Neuronal stem cell (in vitro differentiated cells): ENCODE measurements around the gene DPP6.
A peak's percentile ranks its signal among the peaks of the same experiment; 100 is the strongest.

Experiments
- DNase-seq: peaks from one replicate; pipeline ENCODE4 v3.0.0-alpha.2; 2013; ENCODE audit warnings: low spot score
- H2AFZ ChIP-seq: one replicate; pipeline ENCODE4 v1.6.1; 2013; ENCODE audit warnings: mild to moderate bottlenecking, low read length, inconsistent platforms
- H2AK5ac ChIP-seq: 2 replicates; pipeline ENCODE4 v1.6.1; 2013; ENCODE audit warnings: low read depth, mild to moderate bottlenecking, inconsistent platforms, low read length, moderate library complexity, mixed read lengths
- H2BK120ac ChIP-seq: 2 replicates; pipeline ENCODE4 v1.6.1; 2013; ENCODE audit warnings: low read depth, mild to moderate bottlenecking, inconsistent platforms, low read length, moderate library complexity, mixed read lengths
- H2BK12ac ChIP-seq: one replicate; pipeline ENCODE4 v1.6.1; 2013; ENCODE audit warnings: low read length, inconsistent platforms
- H2BK15ac ChIP-seq: 2 replicates; pipeline ENCODE4 v1.6.1; 2013; ENCODE audit warnings: mild to moderate bottlenecking, low read length, inconsistent platforms, mixed read lengths
- H2BK5ac ChIP-seq: one replicate; pipeline ENCODE4 v1.6.1; 2013; ENCODE audit warnings: inconsistent platforms, mild to moderate bottlenecking, low read length, moderate library complexity
- H3K14ac ChIP-seq: one replicate; pipeline ENCODE4 v1.6.1; 2013; ENCODE audit warnings: low read length, inconsistent platforms
- H3K18ac ChIP-seq: 2 replicates; pipeline ENCODE4 v1.6.1; 2013; ENCODE audit warnings: low read length, inconsistent platforms
- H3K23ac ChIP-seq: 2 replicates; pipeline ENCODE4 v1.6.1; 2013; ENCODE audit warnings: low read depth, mild to moderate bottlenecking, mixed read lengths, low read length, inconsistent platforms; ENCODE audit not compliant: poor library complexity
- H3K27ac ChIP-seq: replicated peaks from 3 replicates; pipeline ENCODE4 v1.5.1; 2013; ENCODE audit warnings: low read length, inconsistent platforms
- H3K27me3 ChIP-seq, 3 experiments: 2 replicates each; pipeline ENCODE4 v1.6.1; 2013; ENCODE audit warnings: low read length in 3 of 3, mild to moderate bottlenecking in 2 of 3, inconsistent platforms in 1 of 3, low read depth in 1 of 3, mixed read lengths in 1 of 3, moderate library complexity in 1 of 3; ENCODE audit not compliant: control insufficient read depth in 3 of 3, insufficient read depth in 3 of 3
- H3K36me3 ChIP-seq, 2 donors: replicated peaks in 1 of 2; 2 replicates each; pipeline ENCODE4 v1.6.1; 2013; ENCODE audit warnings: low read length in 2 of 2; ENCODE audit not compliant: control insufficient read depth in 2 of 2, insufficient read depth in 2 of 2
- H3K4ac ChIP-seq: 2 replicates; pipeline ENCODE4 v1.6.1; 2013; ENCODE audit warnings: inconsistent platforms, mild to moderate bottlenecking, low read length, moderate library complexity
- H3K4me1 ChIP-seq, 2 donors: 1 replicate in 1 of 2; 2 replicates in 1 of 2; pipeline ENCODE4 v1.6.1; 2013; ENCODE audit warnings: low read length in 2 of 2, low read depth in 1 of 2; ENCODE audit not compliant: control insufficient read depth in 2 of 2, insufficient read depth in 1 of 2
- H3K4me2 ChIP-seq: one replicate; pipeline ENCODE4 v1.6.1; 2013; ENCODE audit warnings: mild to moderate bottlenecking, low read length, inconsistent platforms; ENCODE audit not compliant: insufficient read depth, poor library complexity, severe bottlenecking
- H3K4me3 ChIP-seq, 2 donors: 2 replicates each; pipeline ENCODE4 v1.5.1; 2013; ENCODE audit warnings: low read length in 2 of 2, mild to moderate bottlenecking in 2 of 2, inconsistent platforms in 1 of 2, moderate library complexity in 1 of 2
- H3K79me1 ChIP-seq: one replicate; pipeline ENCODE4 v1.6.1; 2013; ENCODE audit warnings: low read depth, mild to moderate bottlenecking, inconsistent platforms, low read length, moderate library complexity
- H3K9ac ChIP-seq: one replicate; pipeline ENCODE4 v1.6.1; 2013; ENCODE audit warnings: mild to moderate bottlenecking, low read depth, low read length, inconsistent platforms; ENCODE audit not compliant: poor library complexity
- H3K9me3 ChIP-seq, 2 donors: replicated peaks in 1 of 2; 2 replicates each; pipeline versions ENCODE3 to v1.6.1; 2013; ENCODE audit warnings: low read length in 2 of 2, mild to moderate bottlenecking in 2 of 2, inconsistent platforms in 1 of 2, low read depth in 1 of 2, mixed read lengths in 1 of 2, moderate library complexity in 1 of 2; ENCODE audit not compliant: control insufficient read depth in 2 of 2, insufficient read depth in 1 of 2
- H4K8ac ChIP-seq: one replicate; pipeline ENCODE4 v1.6.1; 2013; ENCODE audit warnings: low read depth, mild to moderate bottlenecking, inconsistent platforms, low read length, moderate library complexity
- H4K91ac ChIP-seq: one replicate; pipeline ENCODE4 v1.6.1; 2013; ENCODE audit warnings: low read length, low read depth, mild to moderate bottlenecking, inconsistent platforms; ENCODE audit not compliant: poor library complexity
- WGBS, 2 donors: extraction: QIAGEN DNeasy Blood & Tissue Kit; methylation state at CpG; one replicate each; pipeline ENCODE4 v1.1.7; 2013; ENCODE audit warnings: missing lambda C conversion rate in 2 of 2, mixed read lengths in 1 of 2; ENCODE audit not compliant: insufficient read length in 2 of 2, insufficient replicate concordance in 1 of 2; ENCODE audit errors: extremely low coverage in 2 of 2; 5-methylcytosine and 5-hydroxymethylcytosine counted together

The DPP6 gene

GRCh38 chr7:154854836-154855235 lies 802.6 kb downstream of the DPP6 start:
- H3K36me3 ChIP-seq: no peaks in the 10 kb centered on the region
- no peak overlapping the region for H2BK12ac ChIP-seq
- no peak overlapping the region for H3K4me2 ChIP-seq
- no peak overlapping the region for H3K4me3 ChIP-seq
- H2BK120ac ChIP-seq: no peak overlapping the region
- H2AK5ac ChIP-seq: no peak overlapping the region
- no peaks in the 10 kb centered on the region for H3K79me1 ChIP-seq
- H3K4ac ChIP-seq: no peak overlapping the region
- no peak overlapping the region for H4K8ac ChIP-seq
- peaks cover 0 to 3% (median 0%) of the 10 kb centered on the region in 3 experiments for H3K27me3 ChIP-seq
- H2BK5ac ChIP-seq: no peak overlapping the region
- H3K18ac ChIP-seq: peak overlapping the region; percentile 54
- peaks cover 0 to 9% of the 10 kb centered on the region in 2 donors for H3K4me1 ChIP-seq
- no peak overlapping the region for H3K14ac ChIP-seq
- no peak overlapping the region for H2BK15ac ChIP-seq
- no peak overlapping the region for H4K91ac ChIP-seq
- H2AFZ ChIP-seq: no peak overlapping the region
- no peak for DNase-seq
- H3K23ac ChIP-seq: no peak overlapping the region
- H3K9me3 ChIP-seq: peaks cover 0 to 1% of the 10 kb centered on the region in 2 donors
- WGBS, 2 donors: no CpG with 5 or more reads among the region's 14 CpGs
- H3K27ac ChIP-seq: no peak overlapping the region
- H3K9ac ChIP-seq: no peak overlapping the region

- Histone ChIP-seq H3K18ac (no peak overlapping the region), H2AFZ (no peak overlapping the region), H3K4ac (no peak overlapping the region), H2BK5ac (no peak overlapping the region), H2AK5ac (no peak overlapping the region), H3K4me3 (no peak overlapping the region), H2BK12ac (no peak overlapping the region), H2BK120ac (no peak overlapping the region), H3K79me1 (no peaks in the 10 kb centered on the region), H3K36me3 (no peaks in the 10 kb centered on the region), H4K91ac (no peak overlapping the region), H3K27ac (no peak overlapping the region), H3K23ac (peak overlapping the region; percentile 70), H3K4me2 (no peak overlapping the region), H3K9ac (no peak overlapping the region), H3K9me3 (peaks cover 0 to 1% of the 10 kb centered on the region in 2 donors), H3K4me1 (peaks cover 0 to 9% of the 10 kb centered on the region in 2 donors), H2BK15ac (no peak overlapping the region), H3K14ac (peak overlapping the region; percentile 48), H4K8ac (no peak overlapping the region), H3K27me3 (peaks cover 0 to 6% (median 0%) of the 10 kb centered on the region in 3 experiments)
- no CpG with 5 or more reads among the region's 12 CpGs for WGBS, 2 donors
- DNase-seq: no peak
Observed at GRCh38 chr7:154855366-154855765, 803.2 kb downstream of the DPP6 start.

GRCh38 chr7:154856733-154857132 lies 804.5 kb downstream of the DPP6 start:
- Histone ChIP-seq H3K4me3 (no peak overlapping the region), H4K8ac (no peak overlapping the region), H3K9ac (no peak overlapping the region), H2BK5ac (no peak overlapping the region), H2BK12ac (no peak overlapping the region), H2AK5ac (no peak overlapping the region), H3K27ac (no peak overlapping the region), H3K9me3 (peaks cover 0 to 1% of the 10 kb centered on the region in 2 donors), H3K36me3 (no peaks in the 10 kb centered on the region), H3K4ac (no peak overlapping the region), H3K14ac (no peak overlapping the region), H2AFZ (no peak overlapping the region), H4K91ac (no peak overlapping the region), H3K27me3 (peaks cover 0 to 6% (median 0%) of the 10 kb centered on the region in 3 experiments), H3K4me1 (peaks cover 0 to 9% of the 10 kb centered on the region in 2 donors), H3K4me2 (no peak overlapping the region), H3K79me1 (no peaks in the 10 kb centered on the region), H2BK120ac (no peak overlapping the region), H2BK15ac (no peak overlapping the region), H3K23ac (no peak overlapping the region), H3K18ac (no peak overlapping the region)
- no peak for DNase-seq
- no CpG with 5 or more reads among the region's 9 CpGs for WGBS, 2 donors

GRCh38 chr7:154857240-154857639 lies 805.0 kb downstream of the DPP6 start:
- Histone ChIP-seq H3K9me3 (peaks cover 0 to 1% of the 10 kb centered on the region in 2 donors), H2AK5ac (no peak overlapping the region), H3K4me1 (peaks cover 0 to 9% of the 10 kb centered on the region in 2 donors), H4K8ac (no peak overlapping the region), H3K18ac (no peak overlapping the region), H3K23ac (no peak overlapping the region), H2BK15ac (no peak overlapping the region), H3K9ac (no peak overlapping the region), H2BK5ac (no peak overlapping the region), H4K91ac (no peak overlapping the region), H3K27me3 (peaks cover 0 to 8% (median 0%) of the 10 kb centered on the region in 3 experiments), H3K27ac (no peak overlapping the region), H3K14ac (no peak overlapping the region), H2BK12ac (no peak overlapping the region), H3K36me3 (no peaks in the 10 kb centered on the region), H3K79me1 (no peaks in the 10 kb centered on the region), H2AFZ (no peak overlapping the region), H2BK120ac (no peak overlapping the region), H3K4ac (peak overlapping the region; percentile 37), H3K4me2 (no peak overlapping the region), H3K4me3 (no peak overlapping the region)
- DNase-seq: no peak
- WGBS, 2 donors: no CpG with 5 or more reads among the region's 3 CpGs
